Hematopoietic multipotent progenitor cell treated with erythropoietin and hydrocortisone succinate and interleukin-3 and kit ligand, for 15 days (in vitro differentiated cells): ENCODE results near the gene KCNIP3.

Experiments
- DNase-seq: peaks from one replicate; pipeline ENCODE4 v3.0.0-alpha.2; 2015; ENCODE audit warnings: low spot score

Gene KCNIP3

GRCh38 chr2:95275151-95275515 is 22.0 kb upstream of the KCNIP3 start:
- DNase-seq, result no peak

GRCh38 chr2:95275601-95276243 is 21.4 kb upstream of the KCNIP3 start:
- DNase-seq, result no peak

GRCh38 chr2:95276244-95276887 is 20.8 kb upstream of the KCNIP3 start:
- DNase-seq, result no peak

- DNase-seq, result no peak
Observed at GRCh38 chr2:95276888-95277245, 20.3 kb upstream of the KCNIP3 start.

- peak; percentile 4 for DNase-seq
Observed at GRCh38 chr2:95277246-95277906, 19.8 kb upstream of the KCNIP3 start.

GRCh38 chr2:95278051-95278471 is 19.1 kb upstream of the KCNIP3 start:
- no peak for DNase-seq

- DNase-seq, result no peak
Observed at GRCh38 chr2:95278637-95279225, 18.4 kb upstream of the KCNIP3 start.

GRCh38 chr2:95279435-95280035 is 17.6 kb upstream of the KCNIP3 start:
- DNase-seq, result no peak

- DNase-seq, result no peak
Observed at GRCh38 chr2:95281071-95281470, 16.1 kb upstream of the KCNIP3 start.

GRCh38 chr2:95281786-95282185 is 15.4 kb upstream of the KCNIP3 start:
- no peak for DNase-seq

GRCh38 chr2:95282458-95282857 is 14.7 kb upstream of the KCNIP3 start:
- DNase-seq, result no peak

- no peak for DNase-seq
Observed at GRCh38 chr2:95283562-95283961, 13.6 kb upstream of the KCNIP3 start.

- no peak for DNase-seq
Observed at GRCh38 chr2:95284886-95285541, 12.1 kb upstream of the KCNIP3 start.

- no peak for DNase-seq
Observed at GRCh38 chr2:95285542-95285932, 11.6 kb upstream of the KCNIP3 start.

GRCh38 chr2:95287336-95287735 is 9.8 kb upstream of the KCNIP3 start:
- DNase-seq, result no peak

- DNase-seq, result no peak
Observed at GRCh38 chr2:95287806-95288205, 9.3 kb upstream of the KCNIP3 start.

GRCh38 chr2:95289253-95289652 is 7.9 kb upstream of the KCNIP3 start:
- DNase-seq, result no peak

- no peak for DNase-seq
Observed at GRCh38 chr2:95291222-95291621, 5.9 kb upstream of the KCNIP3 start.

- DNase-seq, result no peak
Observed at GRCh38 chr2:95292623-95293260, 4.4 kb upstream of the KCNIP3 start.

- DNase-seq, result no peak
Observed at GRCh38 chr2:95294579-95295250, 2.4 kb upstream of the KCNIP3 start.

GRCh38 chr2:95295376-95295775 is 1.8 kb upstream of the KCNIP3 start:
- no peak for DNase-seq
